ENCODE data around the gene BCAS3.

DNA sequence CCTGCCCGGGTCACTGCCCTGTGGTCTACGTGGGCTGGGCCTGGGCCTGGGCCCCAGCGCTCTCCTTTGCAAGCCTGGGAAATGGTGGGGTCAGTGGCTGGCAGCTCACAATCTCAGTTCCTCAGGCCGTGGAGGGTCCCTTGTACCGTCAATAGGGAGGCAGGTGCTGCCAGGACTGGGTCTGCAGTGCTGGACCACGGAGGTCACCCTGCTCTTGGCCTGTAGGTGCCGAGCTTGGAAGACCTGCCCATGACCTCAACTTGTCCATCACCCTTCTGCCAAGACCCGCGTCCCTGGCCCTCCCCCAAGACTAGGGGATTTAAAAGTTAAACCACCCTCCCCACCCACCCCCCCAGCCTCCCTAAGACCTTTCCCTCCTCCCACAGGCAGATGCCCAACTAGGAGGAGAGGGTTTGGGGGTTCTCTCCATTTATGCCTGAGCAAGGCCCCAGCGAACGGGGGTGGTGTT is 724.5 kb downstream of the BCAS3 start:
- TF ChIP-seq, protein P1, sequence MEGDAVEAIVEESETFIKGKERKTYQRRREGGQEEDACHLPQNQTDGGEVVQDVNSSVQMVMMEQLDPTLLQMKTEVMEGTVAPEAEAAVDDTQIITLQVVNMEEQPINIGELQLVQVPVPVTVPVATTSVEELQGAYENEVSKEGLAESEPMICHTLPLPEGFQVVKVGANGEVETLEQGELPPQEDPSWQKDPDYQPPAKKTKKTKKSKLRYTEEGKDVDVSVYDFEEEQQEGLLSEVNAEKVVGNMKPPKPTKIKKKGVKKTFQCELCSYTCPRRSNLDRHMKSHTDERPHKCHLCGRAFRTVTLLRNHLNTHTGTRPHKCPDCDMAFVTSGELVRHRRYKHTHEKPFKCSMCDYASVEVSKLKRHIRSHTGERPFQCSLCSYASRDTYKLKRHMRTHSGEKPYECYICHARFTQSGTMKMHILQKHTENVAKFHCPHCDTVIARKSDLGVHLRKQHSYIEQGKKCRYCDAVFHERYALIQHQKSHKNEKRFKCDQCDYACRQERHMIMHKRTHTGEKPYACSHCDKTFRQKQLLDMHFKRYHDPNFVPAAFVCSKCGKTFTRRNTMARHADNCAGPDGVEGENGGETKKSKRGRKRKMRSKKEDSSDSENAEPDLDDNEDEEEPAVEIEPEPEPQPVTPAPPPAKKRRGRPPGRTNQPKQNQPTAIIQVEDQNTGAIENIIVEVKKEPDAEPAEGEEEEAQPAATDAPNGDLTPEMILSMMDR (conservative IDR thresholded peaks at IDR 0.05; ENCODE audit: low read length): no peak
- TF ChIP-seq EZH2phosphoT487 (IDR thresholded peaks at IDR 0.05; ENCODE audit: borderline replicate concordance, low read depth, low read length): no peak
